ENCODE results near the gene PAX2.
"Not testable (repeated sequence)": the region's sequence is repeated elsewhere in the genome, so short reads cannot be mapped to it uniquely, and the experiment has no call there.

PAX2 gene
- 0 to 0.13 (median 0) reads per million in 18 experiments for total RNA-seq

GRCh38 chr10:100744987-100745881 is at the start of gene PAX2:
Gene PAX2 (plus strand): TSS chr10:100745582. CDS start chr10:100746261, 679 bp downstream.
- DNase-seq = no peak

GRCh38 chr10:100696477-100696901 is 48.9 kb upstream of the PAX2 start:
- DNase-seq = no peak

GRCh38 chr10:100697070-100697469 is 48.3 kb upstream of the PAX2 start:
- no peak for DNase-seq

DNA sequence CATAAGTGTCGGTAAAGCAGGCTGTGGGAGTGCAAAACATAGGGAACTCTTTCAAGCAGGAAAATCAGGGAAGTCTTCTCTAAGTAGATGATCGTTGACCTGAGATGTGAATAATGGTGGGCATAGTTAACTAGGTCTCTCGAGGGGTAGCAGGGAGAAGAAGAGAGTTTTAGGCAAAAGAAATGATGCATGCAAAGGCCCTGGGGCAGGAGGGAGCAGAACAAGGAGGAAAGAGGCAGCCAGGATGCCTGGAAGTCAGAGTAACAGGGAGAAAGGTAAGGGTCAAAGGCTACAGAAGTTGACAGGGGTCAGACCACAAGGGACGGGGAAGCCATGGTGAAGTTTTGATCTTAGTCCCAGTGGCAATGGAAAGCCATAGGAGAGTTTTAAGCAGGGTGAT is 47.8 kb upstream of the PAX2 start:
- DNase-seq = no peak

DNA sequence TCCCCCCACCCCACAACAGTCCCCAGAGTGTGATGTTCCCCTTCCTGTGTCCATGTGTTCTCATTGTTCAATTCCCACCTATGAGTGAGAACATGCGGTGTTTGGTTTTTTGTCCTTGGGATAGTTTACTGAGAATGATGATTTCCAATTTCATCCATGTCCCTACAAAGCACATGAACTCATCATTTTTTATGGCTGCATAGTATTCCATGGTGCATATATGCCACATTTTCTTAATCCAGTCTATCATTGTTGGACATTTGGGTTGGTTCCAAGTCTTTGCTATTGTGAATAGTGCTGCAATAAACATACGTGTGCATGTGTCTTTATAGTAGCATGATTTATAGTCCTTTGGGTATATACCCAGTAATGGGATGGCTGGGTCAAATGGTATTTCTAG is 43.7 kb upstream of the PAX2 start:
- not testable (repeated sequence) for DNase-seq

DNA sequence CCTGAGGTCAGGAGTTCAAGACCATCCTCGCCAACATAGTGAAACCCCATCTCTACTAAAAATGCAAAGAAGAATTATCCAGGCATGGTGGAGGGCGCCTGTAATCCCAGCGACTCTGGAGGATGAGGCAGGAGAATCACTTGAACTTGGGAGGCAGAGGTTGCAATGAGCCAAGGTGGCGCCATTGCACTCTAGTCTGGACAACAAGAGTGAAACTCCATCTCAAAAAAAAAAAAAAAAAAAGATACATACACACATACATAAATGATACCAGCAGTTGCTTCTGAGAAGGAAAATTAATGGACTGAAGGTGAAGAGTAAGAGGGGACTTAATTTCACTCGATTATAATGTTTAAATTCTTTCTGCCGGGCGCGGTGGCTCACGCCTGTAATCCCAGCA is 40.2 kb upstream of the PAX2 start:
- DNase-seq = no peak

DNA sequence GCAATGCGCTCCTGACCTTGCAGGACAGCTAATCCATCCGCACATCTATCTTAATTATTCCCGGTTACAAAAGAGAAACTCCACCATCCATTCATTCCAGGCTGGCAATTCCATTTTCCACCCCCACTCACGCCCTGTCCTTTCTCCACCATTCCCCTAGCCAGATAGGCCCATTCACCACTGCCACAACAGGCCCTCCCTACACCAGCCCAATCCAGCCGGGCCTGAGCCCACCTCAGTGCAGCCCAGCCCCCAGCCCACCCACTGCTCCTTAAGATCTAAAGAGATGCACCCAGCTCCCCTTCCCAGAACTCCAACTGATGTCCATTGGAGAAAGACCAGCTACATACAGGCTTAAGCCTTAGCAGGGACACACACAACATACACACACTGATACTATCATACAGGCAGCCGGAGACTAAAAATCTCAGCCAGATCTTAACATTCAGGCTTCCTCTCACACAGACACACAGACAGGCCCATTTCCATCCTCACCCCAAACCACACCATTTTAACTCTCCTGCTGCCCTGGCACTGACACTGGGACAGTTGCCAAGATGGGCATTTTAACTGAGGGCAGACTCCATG is 38.0 kb upstream of the PAX2 start:
- no peak for DNase-seq

- DNase-seq = no peak
Measured at GRCh38 chr10:100709146-100710082, 36.0 kb upstream of the PAX2 start.

- DNase-seq = no peak
Measured at GRCh38 chr10:100710151-100710871, 35.1 kb upstream of the PAX2 start.

GRCh38 chr10:100713049-100713858 is 32.1 kb upstream of the PAX2 start:
- DNase-seq = no peak

- no peak for DNase-seq
Measured at GRCh38 chr10:100713859-100714565, 31.4 kb upstream of the PAX2 start.

GRCh38 chr10:100714566-100714950 is 30.8 kb upstream of the PAX2 start:
- no peak for DNase-seq

GRCh38 chr10:100715101-100715444 is 30.3 kb upstream of the PAX2 start:
- no peak for DNase-seq

- no peak for DNase-seq
Measured at GRCh38 chr10:100715445-100716385, 29.7 kb upstream of the PAX2 start.

- no peak for DNase-seq
Measured at GRCh38 chr10:100717166-100717565, 28.2 kb upstream of the PAX2 start.

DNA sequence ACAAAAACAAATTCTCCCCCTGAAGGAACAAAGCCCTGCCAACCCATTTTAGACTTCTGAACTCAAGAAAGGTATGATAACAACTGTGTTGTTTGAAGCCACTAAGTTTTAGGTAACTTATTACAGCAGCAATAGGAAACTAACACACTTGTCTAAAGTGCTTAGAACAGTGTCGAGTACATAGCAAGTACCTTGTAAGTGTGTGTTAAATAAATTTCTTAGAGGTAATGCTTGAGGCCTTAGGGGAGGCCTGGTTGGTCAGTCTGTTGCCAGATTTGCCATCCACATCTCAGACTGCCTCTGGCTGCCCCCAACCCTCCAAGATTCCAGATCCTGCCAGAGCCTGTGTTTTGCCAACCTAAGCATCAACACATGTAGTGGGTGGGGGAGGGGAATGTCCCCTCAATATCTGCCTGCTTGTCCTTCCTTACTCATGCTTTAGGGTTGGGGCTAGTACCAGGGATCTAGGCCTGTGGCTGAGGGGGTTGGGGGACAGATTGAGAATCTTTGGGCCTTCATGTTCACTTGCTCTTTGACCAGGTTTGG is 27.1 kb upstream of the PAX2 start:
- no peak for DNase-seq

DNA sequence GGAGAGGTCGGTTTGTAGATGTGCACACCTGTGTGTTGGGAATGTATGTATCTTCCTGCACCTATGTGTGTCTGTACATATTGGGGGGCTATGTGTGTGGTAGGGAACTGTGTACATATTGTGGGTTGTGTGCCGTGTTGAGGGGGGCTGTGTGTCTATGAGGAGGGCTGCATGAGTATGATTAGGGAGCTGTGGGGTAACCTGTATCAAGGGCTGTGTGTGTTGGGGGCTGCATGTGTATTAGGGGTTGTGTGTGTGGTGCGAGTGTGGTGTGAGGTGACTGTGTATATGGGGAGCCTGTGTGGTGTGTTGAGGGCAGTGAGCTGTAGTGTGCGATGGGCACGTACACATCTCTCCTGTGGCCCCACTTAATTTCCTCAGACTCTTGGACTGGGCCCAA is 22.2 kb upstream of the PAX2 start:
- no peak for DNase-seq

- no peak for DNase-seq
Measured at GRCh38 chr10:100723770-100724530, 21.4 kb upstream of the PAX2 start.

Data from inflammatory macrophage (primary cell).